BLaER1 treated with 17β-estradiol and CSF1 and Interleukin-3, amounts not matched to agents 10 nM and 100 nM (cell line): ENCODE results near the gene PTPRM.

Source experiments
- H3K27ac ChIP-seq, 11 experiments: shearing (Covaris generic); formaldehyde crosslinking; 2 replicates each; pipeline ENCODE4 v1.8.1; 2022
- H3K27me3 ChIP-seq, 11 experiments: shearing (Covaris generic); formaldehyde crosslinking; 2 replicates each; pipeline ENCODE4 v1.8.1; 2022
- H3K36me3 ChIP-seq, 11 experiments: shearing (Covaris generic); formaldehyde crosslinking; 2 replicates each; pipeline ENCODE4 v1.8.1; 2022
- H3K4me1 ChIP-seq, 10 experiments: shearing (Covaris generic); formaldehyde crosslinking; 2 replicates each; pipeline ENCODE4 v1.8.1; 2022
- H3K4me2 ChIP-seq, 11 experiments: shearing (Covaris generic); formaldehyde crosslinking; 2 replicates each; pipeline ENCODE4 v1.8.1; 2022
- H3K4me3 ChIP-seq, 10 experiments: shearing (Covaris generic); formaldehyde crosslinking; 2 replicates each; pipeline ENCODE4 v1.8.1; 2022
- H3K9ac ChIP-seq, 11 experiments: shearing (Covaris generic); formaldehyde crosslinking; 2 replicates each; pipeline ENCODE4 v1.8.1; 2022
- H3K9me3 ChIP-seq, 11 experiments: shearing (Covaris generic); formaldehyde crosslinking; replicated peaks in 1 of 11; 2 replicates each; pipeline ENCODE4 v1.8.1; 2022
- H4K20me1 ChIP-seq, 11 experiments: shearing (Covaris generic); formaldehyde crosslinking; 2 replicates each; pipeline ENCODE4 v1.8.1; 2022
- Cebpa-rat ChIP-seq, 11 experiments: shearing (Covaris generic); IDR thresholded peaks; 2 replicates each; pipeline ENCODE4 v1.8.1; 2022

Gene PTPRM

GRCh38 chr18:8196238-8196637, 629.1 kb downstream of the PTPRM start:
- H3K27ac ChIP-seq = no peak overlapping the region
- TF ChIP-seq Cebpa-rat (IDR thresholded peaks at IDR 0.05) = no peak
- H3K36me3 ChIP-seq = no peaks in the 10 kb centered on the region
- no peak overlapping the region for H3K9ac ChIP-seq
- no peak overlapping the region for H3K4me3 ChIP-seq
- H3K27me3 ChIP-seq = no peaks in the 10 kb centered on the region
- H3K9me3 ChIP-seq = no peaks in the 10 kb centered on the region
- H4K20me1 ChIP-seq = no peaks in the 10 kb centered on the region
- H3K4me1 ChIP-seq = no peaks in the 10 kb centered on the region
- H3K4me2 ChIP-seq = no peak overlapping the region

GRCh38 chr18:8197499-8197898, 630.4 kb downstream of the PTPRM start:
- Histone ChIP-seq H3K9ac (no peak overlapping the region), H4K20me1 (no peaks in the 10 kb centered on the region), H3K36me3 (no peaks in the 10 kb centered on the region), H3K9me3 (no peaks in the 10 kb centered on the region), H3K27ac (no peak overlapping the region), H3K4me2 (no peak overlapping the region), H3K4me1 (no peaks in the 10 kb centered on the region), H3K27me3 (no peaks in the 10 kb centered on the region), H3K4me3 (no peak overlapping the region)
- TF ChIP-seq Cebpa-rat (IDR thresholded peaks at IDR 0.05) = no peak

- no peaks in the 10 kb centered on the region for H3K9me3 ChIP-seq
- H3K4me1 ChIP-seq = no peaks in the 10 kb centered on the region
- H3K4me2 ChIP-seq = no peak overlapping the region
- H3K27me3 ChIP-seq = no peaks in the 10 kb centered on the region
- H4K20me1 ChIP-seq = no peaks in the 10 kb centered on the region
- H3K36me3 ChIP-seq = no peaks in the 10 kb centered on the region
- no peak overlapping the region for H3K4me3 ChIP-seq
- no peak overlapping the region for H3K27ac ChIP-seq
- TF ChIP-seq Cebpa-rat (IDR thresholded peaks at IDR 0.05) = no peak
- no peak overlapping the region for H3K9ac ChIP-seq
Observed at GRCh38 chr18:8207996-8208395, 640.9 kb downstream of the PTPRM start.

DNA sequence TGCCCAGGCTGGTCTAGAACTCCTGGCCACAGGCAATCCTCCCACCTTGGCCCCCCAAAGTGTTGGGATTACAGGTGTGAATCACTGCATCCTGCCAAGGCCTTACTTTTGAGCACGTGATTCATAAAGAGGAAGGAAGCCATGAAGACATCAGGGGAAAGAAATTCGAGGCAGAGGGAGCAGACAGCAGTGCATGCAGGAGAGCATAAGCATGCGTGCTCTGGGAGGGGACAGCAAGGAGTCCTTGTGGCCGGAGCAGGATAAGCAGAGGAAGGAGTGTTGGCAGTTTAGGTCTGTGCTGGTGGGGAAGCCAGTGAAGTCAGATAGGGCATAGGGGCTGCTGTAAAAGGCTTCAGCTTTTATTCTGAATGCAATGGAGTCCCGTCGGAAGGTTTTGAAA, 641.6 kb downstream of the PTPRM start:
- no peaks in the 10 kb centered on the region for H3K4me1 ChIP-seq
- no peaks in the 10 kb centered on the region for H3K36me3 ChIP-seq
- TF ChIP-seq Cebpa-rat (IDR thresholded peaks at IDR 0.05) = no peak
- no peaks in the 10 kb centered on the region for H3K27me3 ChIP-seq
- no peak overlapping the region for H3K9ac ChIP-seq
- no peaks in the 10 kb centered on the region for H3K9me3 ChIP-seq
- H3K27ac ChIP-seq = no peak overlapping the region
- H3K4me3 ChIP-seq = no peak overlapping the region
- H4K20me1 ChIP-seq = no peaks in the 10 kb centered on the region
- no peak overlapping the region for H3K4me2 ChIP-seq

DNA sequence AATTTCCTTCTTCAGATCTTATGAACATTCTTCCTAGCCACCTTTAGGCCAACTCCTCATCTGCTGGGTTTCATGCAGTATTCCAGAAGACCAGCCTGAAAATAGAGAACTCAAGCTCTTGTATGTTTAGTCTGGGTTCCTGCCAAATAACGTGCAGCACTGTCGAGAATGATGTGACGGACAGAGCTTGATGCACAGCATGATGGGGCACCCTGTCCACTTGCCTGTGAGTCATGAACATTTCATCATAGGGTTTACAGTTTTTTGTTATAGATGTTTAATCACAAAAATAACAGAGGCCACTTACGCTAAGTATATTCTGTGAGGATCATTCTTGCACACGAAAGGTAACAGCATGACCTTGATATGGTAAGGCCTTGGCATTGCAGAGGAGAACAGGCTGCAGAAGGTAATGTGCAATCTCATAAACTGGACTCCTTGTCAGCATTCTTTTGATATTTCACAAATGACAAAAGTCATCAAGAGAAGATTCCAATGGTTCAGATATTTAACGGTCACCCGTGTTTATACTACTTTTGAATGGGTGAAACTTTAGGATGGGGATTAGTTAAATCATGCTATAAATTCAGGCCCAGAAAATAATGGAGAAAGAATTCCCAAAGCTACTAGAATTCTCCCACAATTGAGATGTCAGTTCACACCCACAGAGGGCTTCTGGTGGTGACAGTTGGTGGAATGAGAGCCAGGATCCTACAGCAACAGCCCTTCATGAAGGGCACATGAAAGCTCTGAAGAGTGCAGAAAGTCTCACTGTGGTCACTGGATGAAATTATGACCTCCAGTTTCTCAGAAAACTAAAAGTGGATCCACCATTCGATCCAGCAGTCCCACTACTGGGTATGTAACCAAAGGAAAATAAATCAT, 646.0 kb downstream of the PTPRM start:
- Histone ChIP-seq H3K9me3 (no peaks in the 10 kb centered on the region), H4K20me1 (no peaks in the 10 kb centered on the region), H3K4me2 (no peak overlapping the region), H3K27me3 (no peaks in the 10 kb centered on the region), H3K4me1 (no peaks in the 10 kb centered on the region), H3K9ac (no peak overlapping the region), H3K27ac (no peak overlapping the region), H3K36me3 (no peaks in the 10 kb centered on the region), H3K4me3 (no peak overlapping the region)
- no peak for TF ChIP-seq Cebpa-rat (IDR thresholded peaks at IDR 0.05)

GRCh38 chr18:8215741-8216140, 648.6 kb downstream of the PTPRM start:
- H3K9me3 ChIP-seq = no peaks in the 10 kb centered on the region
- H3K27ac ChIP-seq = no peak overlapping the region
- no peak overlapping the region for H3K4me3 ChIP-seq
- no peak overlapping the region for H3K9ac ChIP-seq
- no peaks in the 10 kb centered on the region for H3K36me3 ChIP-seq
- H3K4me1 ChIP-seq = no peaks in the 10 kb centered on the region
- H3K4me2 ChIP-seq = no peak overlapping the region
- TF ChIP-seq Cebpa-rat (IDR thresholded peaks at IDR 0.05) = no peak
- H3K27me3 ChIP-seq = no peaks in the 10 kb centered on the region
- no peaks in the 10 kb centered on the region for H4K20me1 ChIP-seq

DNA sequence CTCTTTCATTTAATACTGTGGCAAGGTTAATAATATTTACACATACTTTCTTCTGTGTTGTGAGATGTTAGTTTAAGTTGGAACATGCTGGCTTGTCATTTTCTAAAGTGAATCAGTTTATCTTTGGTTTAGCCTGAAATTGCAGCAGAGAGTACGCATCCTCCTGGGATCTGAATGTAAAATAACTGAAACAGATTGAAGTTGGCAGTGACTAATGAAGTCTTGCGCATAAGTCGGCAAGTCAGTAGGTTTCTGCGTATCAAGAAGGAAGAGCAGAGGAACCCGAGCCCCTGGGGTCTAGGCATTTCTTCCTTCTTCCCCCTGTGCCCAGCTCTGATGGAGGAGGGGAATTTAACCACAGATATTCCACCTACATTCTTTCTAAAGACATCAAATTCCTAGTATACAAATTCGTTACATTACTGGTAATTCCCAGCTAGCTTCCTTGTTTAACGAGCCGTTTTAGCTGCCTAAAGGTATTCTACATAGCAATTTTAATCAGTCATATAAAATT, 650.0 kb downstream of the PTPRM start:
- Histone ChIP-seq H3K9ac (no peak overlapping the region), H3K27ac (no peak overlapping the region), H3K9me3 (no peaks in the 10 kb centered on the region), H4K20me1 (no peaks in the 10 kb centered on the region), H3K4me1 (no peaks in the 10 kb centered on the region), H3K4me3 (no peak overlapping the region), H3K4me2 (no peak overlapping the region), H3K36me3 (no peaks in the 10 kb centered on the region), H3K27me3 (no peaks in the 10 kb centered on the region)
- no peak for TF ChIP-seq Cebpa-rat (IDR thresholded peaks at IDR 0.05)

GRCh38 chr18:8218197-8218596, 651.1 kb downstream of the PTPRM start:
- TF ChIP-seq Cebpa-rat (IDR thresholded peaks at IDR 0.05) = no peak
- no peaks in the 10 kb centered on the region for H3K9me3 ChIP-seq
- H4K20me1 ChIP-seq = no peaks in the 10 kb centered on the region
- no peak overlapping the region for H3K27ac ChIP-seq
- H3K36me3 ChIP-seq = no peaks in the 10 kb centered on the region
- H3K27me3 ChIP-seq = no peaks in the 10 kb centered on the region
- H3K4me3 ChIP-seq = no peak overlapping the region
- H3K4me1 ChIP-seq = no peaks in the 10 kb centered on the region
- no peak overlapping the region for H3K4me2 ChIP-seq
- H3K9ac ChIP-seq = no peak overlapping the region

DNA sequence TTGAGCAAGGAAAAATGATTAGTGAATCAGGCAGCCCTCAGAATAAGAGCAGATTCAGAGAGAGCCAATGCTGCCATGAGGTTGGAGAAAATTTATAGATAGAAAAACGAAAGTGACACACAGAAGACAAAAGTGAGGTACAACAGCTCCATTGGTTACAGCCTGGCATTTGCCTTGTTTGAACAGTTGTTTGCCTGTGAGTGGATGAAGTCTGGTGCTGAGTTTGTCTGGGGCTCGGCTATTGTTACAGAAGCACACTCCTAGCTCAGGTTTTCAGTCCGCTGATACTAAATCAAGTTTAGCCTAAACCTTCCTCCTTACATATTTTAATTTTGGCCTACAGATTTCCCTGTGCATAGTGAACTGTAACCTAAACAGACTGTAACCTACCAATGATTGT, 654.3 kb downstream of the PTPRM start:
- Histone ChIP-seq H3K36me3 (no peaks in the 10 kb centered on the region), H3K9me3 (peaks cover 0 to 13% (median 5%) of the 10 kb centered on the region in 11 experiments; a peak in 11 of 22 replicates), H3K27ac (no peak overlapping the region), H3K4me3 (no peak overlapping the region), H3K27me3 (no peaks in the 10 kb centered on the region), H3K9ac (no peak overlapping the region), H3K4me2 (no peak overlapping the region), H3K4me1 (no peaks in the 10 kb centered on the region), H4K20me1 (no peaks in the 10 kb centered on the region)
- TF ChIP-seq Cebpa-rat (IDR thresholded peaks at IDR 0.05) = no peak

GRCh38 chr18:8224576-8224975, 657.5 kb downstream of the PTPRM start:
- Histone ChIP-seq H3K4me3 (no peak overlapping the region), H3K4me2 (no peak overlapping the region), H3K9ac (no peak overlapping the region), H3K27ac (no peak overlapping the region), H3K4me1 (no peaks in the 10 kb centered on the region), H3K27me3 (no peaks in the 10 kb centered on the region), H3K9me3 (peaks cover 0 to 19% (median 9%) of the 10 kb centered on the region in 11 experiments; a peak in 12 of 22 replicates), H4K20me1 (no peaks in the 10 kb centered on the region), H3K36me3 (no peaks in the 10 kb centered on the region)
- no peak for TF ChIP-seq Cebpa-rat (IDR thresholded peaks at IDR 0.05)
